Lung (tissue), 12 donors: ENCODE data around the gene HELZ2. TPM values are rescaled to one million over a fixed set of nuclear protein-coding genes. Genes with fewer than 3 reads are reported as not detected.

Experiments used
- ATAC-seq: fragments of 200-7000 bp; cut with Tn5 transposase; one replicate; pipeline ENCODE4 v1.9.1; 2020; ENCODE audit warnings: moderate number of reproducible peaks; ENCODE audit not compliant: insufficient read depth, low FRiP score
- DNase-seq, 3 donors: peaks; one replicate each; pipeline ENCODE4 v3.0.0-alpha.2; 2013 to 2017
- H3K27ac ChIP-seq, 2 donors: one replicate each; pipeline ENCODE4 v1.5.1; 2013; ENCODE audit warnings: mild to moderate bottlenecking in 2 of 2, moderate library complexity in 2 of 2, control low read depth in 1 of 2, inconsistent platforms in 1 of 2, low read depth in 1 of 2, low read length in 1 of 2
- H3K27me3 ChIP-seq, 3 donors: one replicate each; pipeline ENCODE4 v1.5.1; 2013; ENCODE audit warnings: low read length in 2 of 3; ENCODE audit not compliant: control insufficient read depth in 3 of 3, insufficient read depth in 3 of 3
- H3K36me3 ChIP-seq, 4 donors: one replicate each; pipeline ENCODE4 v1.5.1; 2013; ENCODE audit warnings: low read length in 4 of 4, mild to moderate bottlenecking in 1 of 4, moderate library complexity in 1 of 4; ENCODE audit not compliant: control insufficient read depth in 4 of 4, insufficient read depth in 4 of 4
- H3K4me1 ChIP-seq, 5 donors: one replicate each; pipeline ENCODE4 v1.5.1; 2013; ENCODE audit warnings: low read length in 5 of 5, mild to moderate bottlenecking in 2 of 5, moderate library complexity in 1 of 5; ENCODE audit not compliant: control insufficient read depth in 5 of 5, insufficient read depth in 5 of 5
- H3K4me3 ChIP-seq: one replicate; pipeline ENCODE4 v1.5.1; 2013; ENCODE audit warnings: mild to moderate bottlenecking, control low read depth, moderate library complexity
- H3K9ac ChIP-seq, 2 donors: one replicate each; pipeline ENCODE4 v1.5.1; 2013; ENCODE audit warnings: low read length in 2 of 2, control low read depth in 1 of 2; ENCODE audit not compliant: insufficient read depth in 1 of 2
- H3K9me3 ChIP-seq, 4 donors: one replicate each; pipeline ENCODE4 v1.5.1; 2013; ENCODE audit warnings: low read length in 3 of 4, mild to moderate bottlenecking in 1 of 4, moderate library complexity in 1 of 4; ENCODE audit not compliant: control insufficient read depth in 4 of 4, insufficient read depth in 3 of 4
- WGBS, 2 donors: extraction: QIAGEN DNeasy Blood & Tissue Kit; methylation state at CpG; one replicate each; pipeline ENCODE4 v1.1.7; 2013; 5-methylcytosine and 5-hydroxymethylcytosine counted together
- polyA plus RNA-seq, 2 donors: library from polyadenylated mRNA; stranded (reverse); fragments of 200-250 nt; gene quantifications; one replicate each; pipeline ENCODE4 v1.2.1, GENCODE V29; 2013
- total RNA-seq, 2 donors: library from RNA; depleted of rRNA in 1 of 2; stranded (reverse); fragments of >200 nt in 1 of 2; gene quantifications; one replicate each; pipeline ENCODE4 v1.2.1, GENCODE V29; 2014 to 2021
- TF ChIP-seq, protein P1 (sequence below): IDR thresholded peaks from 2 replicates; pipeline ENCODE4 v1.5.1; 2012; ENCODE audit warnings: mild to moderate bottlenecking; ENCODE audit errors: control extremely low read depth, extremely low read depth
- donor health status: control.
- donor health status: control.
- donor health status: Bipolar disorder and iron deficiency.
- donor health status: healthy.
- donor health status: DM: yes; HTN: yes; CAD: no.

The HELZ2 gene
- total and polyA plus RNA-seq, 4 donors: 9.0 to 47.2 (median 25.4) TPM

DNA sequence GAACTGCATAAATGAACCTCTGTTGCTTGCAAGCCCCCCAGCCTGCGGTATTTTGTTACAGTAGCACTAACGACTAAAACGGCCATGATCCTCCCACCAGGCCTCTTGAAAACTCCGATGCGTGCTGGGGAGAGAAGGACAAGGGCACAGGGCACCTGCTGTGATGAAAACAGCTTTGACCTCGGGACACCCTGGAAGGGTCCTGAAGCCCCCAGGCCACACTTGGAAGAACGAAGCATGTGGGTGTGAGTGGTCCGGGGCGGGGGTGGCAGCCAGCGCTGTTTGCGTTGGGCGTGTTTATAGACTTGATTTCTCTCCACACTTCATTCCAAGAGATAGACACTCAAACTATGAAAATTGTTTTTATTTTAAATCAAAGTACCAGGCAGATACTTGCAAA, 13.2 kb upstream of the HELZ2 start:
- peaks cover 7 to 46% (median 9%) of the 10 kb centered on the region in 4 donors for H3K36me3 ChIP-seq
- H3K27me3 ChIP-seq: no peaks in the 10 kb centered on the region
- no peak overlapping the region for H3K4me3 ChIP-seq
- 94 to 95% methylated on average over 12 of the region's 12 CpGs for WGBS, 2 donors
- DNase-seq (no peak), ATAC-seq (no peak)
- H3K9me3 ChIP-seq: no peaks in the 10 kb centered on the region
- TF ChIP-seq, protein P1, sequence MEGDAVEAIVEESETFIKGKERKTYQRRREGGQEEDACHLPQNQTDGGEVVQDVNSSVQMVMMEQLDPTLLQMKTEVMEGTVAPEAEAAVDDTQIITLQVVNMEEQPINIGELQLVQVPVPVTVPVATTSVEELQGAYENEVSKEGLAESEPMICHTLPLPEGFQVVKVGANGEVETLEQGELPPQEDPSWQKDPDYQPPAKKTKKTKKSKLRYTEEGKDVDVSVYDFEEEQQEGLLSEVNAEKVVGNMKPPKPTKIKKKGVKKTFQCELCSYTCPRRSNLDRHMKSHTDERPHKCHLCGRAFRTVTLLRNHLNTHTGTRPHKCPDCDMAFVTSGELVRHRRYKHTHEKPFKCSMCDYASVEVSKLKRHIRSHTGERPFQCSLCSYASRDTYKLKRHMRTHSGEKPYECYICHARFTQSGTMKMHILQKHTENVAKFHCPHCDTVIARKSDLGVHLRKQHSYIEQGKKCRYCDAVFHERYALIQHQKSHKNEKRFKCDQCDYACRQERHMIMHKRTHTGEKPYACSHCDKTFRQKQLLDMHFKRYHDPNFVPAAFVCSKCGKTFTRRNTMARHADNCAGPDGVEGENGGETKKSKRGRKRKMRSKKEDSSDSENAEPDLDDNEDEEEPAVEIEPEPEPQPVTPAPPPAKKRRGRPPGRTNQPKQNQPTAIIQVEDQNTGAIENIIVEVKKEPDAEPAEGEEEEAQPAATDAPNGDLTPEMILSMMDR: no peak
- H3K4me1 ChIP-seq: no peaks in the 10 kb centered on the region
- no peak overlapping the region for H3K9ac ChIP-seq
- no peak overlapping the region for H3K27ac ChIP-seq

GRCh38 chr20:63586797-63587196, 12.8 kb upstream of the HELZ2 start:
- Histone ChIP-seq H3K9ac (no peak overlapping the region), H3K27me3 (no peaks in the 10 kb centered on the region), H3K9me3 (no peaks in the 10 kb centered on the region), H3K27ac (no peak overlapping the region), H3K4me1 (no peaks in the 10 kb centered on the region), H3K4me3 (no peak overlapping the region), H3K36me3 (peaks cover 5 to 42% (median 8%) of the 10 kb centered on the region in 4 donors)
- DNase-seq (no peak), ATAC-seq (no peak)
- 89 to 96% methylated on average over 16 to 17 of the region's 17 CpGs for WGBS, 2 donors
- TF ChIP-seq, protein P1: no peak

DNA sequence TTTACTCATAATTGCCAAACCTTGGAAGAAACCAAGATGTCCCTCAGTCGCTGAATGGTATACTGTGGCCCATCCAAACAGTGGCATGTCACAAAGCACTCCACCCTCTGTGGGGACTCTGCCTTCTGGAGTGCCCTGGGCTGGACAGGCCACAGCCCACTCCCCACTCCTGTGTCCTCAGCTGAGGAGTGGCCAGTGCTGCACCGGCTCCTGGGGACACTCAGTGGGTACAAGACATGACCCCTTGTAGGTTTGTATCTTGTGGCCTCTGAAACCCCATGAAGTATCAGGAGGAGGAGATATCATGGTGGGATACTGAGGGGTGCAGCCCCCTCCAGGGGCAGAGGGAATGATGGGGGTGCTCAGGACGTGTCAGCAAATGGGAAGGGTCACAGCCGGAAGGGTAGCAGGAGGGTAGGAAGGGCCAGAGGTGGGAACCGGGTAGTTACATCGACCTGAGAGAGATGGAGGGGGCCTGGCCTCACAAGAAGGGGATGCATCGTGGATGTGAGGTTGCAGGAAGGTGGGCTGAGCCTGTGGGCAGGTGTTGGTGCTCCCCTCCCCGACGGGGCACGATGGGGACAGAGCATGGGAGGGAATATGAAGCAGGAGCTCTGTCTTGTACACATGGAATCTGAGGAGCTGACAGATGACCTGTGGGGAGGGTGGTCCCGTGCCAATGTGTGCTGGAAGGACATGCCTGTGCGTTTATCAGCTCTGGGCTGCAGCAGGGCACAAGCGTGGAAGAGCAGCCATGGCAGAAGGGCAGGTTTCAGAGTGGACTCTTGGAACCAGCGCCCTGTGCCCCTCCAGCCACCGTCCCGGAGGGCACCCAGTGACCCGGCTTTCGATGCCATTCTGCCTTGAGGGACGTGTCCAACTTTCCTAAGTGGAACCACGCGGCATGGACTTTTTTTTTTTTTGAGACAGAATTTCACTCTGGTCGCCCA, 11.9 kb upstream of the HELZ2 start:
- H3K4me3 ChIP-seq: no peak overlapping the region
- ATAC-seq (no peak), DNase-seq (no peak)
- peaks cover 0 to 34% (median 5%) of the 10 kb centered on the region in 4 donors for H3K36me3 ChIP-seq
- H3K27ac ChIP-seq: no peak overlapping the region
- no peaks in the 10 kb centered on the region for H3K9me3 ChIP-seq
- 82 to 88% methylated on average over 22 of the region's 22 CpGs for WGBS, 2 donors
- no peak overlapping the region for H3K9ac ChIP-seq
- no peaks in the 10 kb centered on the region for H3K27me3 ChIP-seq
- H3K4me1 ChIP-seq: no peaks in the 10 kb centered on the region
- TF ChIP-seq, protein P1: no peak
